T-helper 2 cell (primary cell): ENCODE data around the gene LOX.

Source experiments
- DNase-seq, 5 experiments: peaks; one replicate each; pipeline versions ENCODE4 v3.0.0 to v3.0.0-alpha.2; 2012 to 2022
- total RNA-seq, 2 donors: gene quantifications; one replicate each; lab custom pipeline; 2026; lab: John Stamatoyannopoulos, UW

Gene LOX
- total RNA-seq = 0 reads per million in 2 donors

GRCh38 chr5:122078116-122079110 is at the start of gene LOX:
Gene LOX (minus strand): TSS chr5:122078259. CDS start chr5:122077985, 274 bp downstream.
- DNase-seq = no peak

GRCh38 chr5:122126756-122127321 is 48.8 kb upstream of the LOX start:
- DNase-seq = no peak

GRCh38 chr5:122126177-122126755 is 48.2 kb upstream of the LOX start:
- no peak for DNase-seq

GRCh38 chr5:122124766-122125165 is 46.7 kb upstream of the LOX start:
- DNase-seq = no peak

GRCh38 chr5:122121479-122122465 is 43.7 kb upstream of the LOX start:
- DNase-seq = no peak

GRCh38 chr5:122120957-122121356 is 42.9 kb upstream of the LOX start:
- DNase-seq = no peak

GRCh38 chr5:122120493-122120892 is 42.4 kb upstream of the LOX start:
- no peak for DNase-seq

- no peak for DNase-seq
Observed at GRCh38 chr5:122119205-122119604, 41.1 kb upstream of the LOX start.

- DNase-seq = no peak
Observed at GRCh38 chr5:122118356-122118948, 40.4 kb upstream of the LOX start.

- DNase-seq = no peak
Observed at GRCh38 chr5:122114501-122114900, 36.4 kb upstream of the LOX start.

- no peak for DNase-seq
Observed at GRCh38 chr5:122112733-122113558, 34.9 kb upstream of the LOX start.

- DNase-seq = no peak
Observed at GRCh38 chr5:122112063-122112462, 34.0 kb upstream of the LOX start.

GRCh38 chr5:122111460-122111859 is 33.4 kb upstream of the LOX start:
- DNase-seq = no peak

- DNase-seq = no peak
Observed at GRCh38 chr5:122110987-122111386, 32.9 kb upstream of the LOX start.

GRCh38 chr5:122107016-122107415 is 29.0 kb upstream of the LOX start:
- no peak for DNase-seq

GRCh38 chr5:122105909-122106308 is 27.9 kb upstream of the LOX start:
- DNase-seq = no peak

GRCh38 chr5:122102825-122103224 is 24.8 kb upstream of the LOX start:
- no peak for DNase-seq

- peak in 1 of 5 experiments; percentile 22 for DNase-seq
Observed at GRCh38 chr5:122101636-122102285, 23.7 kb upstream of the LOX start.

- no peak for DNase-seq
Observed at GRCh38 chr5:122099060-122099790, 21.2 kb upstream of the LOX start.

GRCh38 chr5:122097391-122097790 is 19.3 kb upstream of the LOX start:
- no peak for DNase-seq
